ENCODE results near the gene ZPBP.
"Not testable (repeated sequence)": the region's sequence is repeated elsewhere in the genome, so short reads cannot be mapped to it uniquely, and the experiment has no call there.

ZPBP gene, protein sequence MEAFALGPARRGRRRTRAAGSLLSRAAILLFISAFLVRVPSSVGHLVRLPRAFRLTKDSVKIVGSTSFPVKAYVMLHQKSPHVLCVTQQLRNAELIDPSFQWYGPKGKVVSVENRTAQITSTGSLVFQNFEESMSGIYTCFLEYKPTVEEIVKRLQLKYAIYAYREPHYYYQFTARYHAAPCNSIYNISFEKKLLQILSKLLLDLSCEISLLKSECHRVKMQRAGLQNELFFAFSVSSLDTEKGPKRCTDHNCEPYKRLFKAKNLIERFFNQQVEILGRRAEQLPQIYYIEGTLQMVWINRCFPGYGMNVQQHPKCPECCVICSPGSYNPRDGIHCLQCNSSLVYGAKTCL

DNA sequence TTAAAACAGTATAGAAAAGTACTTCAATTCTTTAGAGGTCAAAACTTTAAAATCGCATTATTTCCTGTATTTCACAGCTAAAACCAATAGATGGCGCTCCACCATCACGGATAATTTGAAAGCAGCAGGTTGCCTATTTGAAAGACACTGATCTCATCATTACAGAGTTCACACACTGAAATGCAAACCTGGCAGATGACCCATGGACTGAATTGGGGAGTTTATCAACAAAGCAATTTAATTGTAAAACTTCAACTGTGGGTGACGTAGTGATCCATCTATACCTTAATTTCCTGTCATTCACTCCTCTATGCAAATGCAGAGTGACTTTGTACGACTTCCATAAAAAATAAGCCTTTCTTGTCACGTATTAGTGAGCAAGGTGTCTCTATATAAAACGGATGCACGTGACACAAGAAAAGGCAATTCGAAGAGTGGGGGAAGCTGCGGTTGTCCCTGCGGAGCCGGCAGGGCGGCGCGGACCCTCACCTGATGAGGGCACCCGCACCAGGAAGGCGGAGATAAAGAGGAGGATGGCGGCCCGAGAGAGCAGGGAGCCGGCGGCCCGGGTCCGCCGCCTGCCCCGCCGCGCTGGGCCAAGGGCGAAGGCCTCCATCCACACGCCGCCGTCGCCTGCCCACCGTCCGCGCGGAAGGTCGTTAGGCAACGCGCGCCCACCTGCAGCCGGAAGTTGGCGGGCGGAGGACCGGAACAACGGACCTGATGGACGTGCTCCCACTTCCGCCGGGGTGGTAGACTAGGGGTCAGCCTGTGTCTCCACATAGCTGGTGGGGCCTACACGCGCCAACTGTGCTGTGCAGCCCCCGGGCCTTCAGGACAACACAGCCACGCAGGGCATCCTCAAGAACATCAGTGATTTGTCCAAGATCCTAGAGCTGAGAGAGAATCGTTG is at the start of gene ZPBP:
Gene ZPBP (minus strand): TSS at position 668 of the 913 bp plus-strand sequence. CDS start 52 bp downstream, at position 616.
- DNase-seq: peak; percentile 67

DNA sequence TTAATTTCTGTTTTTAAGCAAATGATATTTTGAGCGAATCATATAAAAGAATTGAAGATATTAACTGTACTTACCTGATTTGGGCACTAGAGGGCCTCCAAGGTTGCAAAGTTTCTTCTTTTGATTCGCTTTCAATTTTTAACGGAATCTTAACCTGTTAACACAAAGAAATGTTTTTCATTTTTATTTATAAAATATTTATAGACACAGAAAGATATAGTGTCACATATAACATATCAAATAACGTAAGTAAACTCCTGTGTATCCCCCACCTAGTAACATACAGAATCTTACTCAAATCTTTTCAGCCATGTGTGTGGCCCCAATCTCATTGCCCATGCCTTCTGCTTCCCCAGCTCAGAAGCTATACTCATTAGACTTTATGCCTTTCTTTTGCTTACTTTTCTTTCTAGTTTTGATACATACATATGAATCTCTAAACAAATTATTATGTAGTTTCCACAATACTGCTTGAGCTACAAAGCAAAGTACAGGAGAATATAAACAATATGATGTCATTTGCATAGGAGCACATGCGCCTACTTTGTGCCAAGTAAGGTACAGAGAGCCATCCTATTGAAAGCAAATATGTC is 49.5 kb upstream of the ZPBP start:
- DNase-seq: no peak

- DNase-seq: no peak
These were observed 48.8 kb upstream of the ZPBP start for GRCh38 chr7:50141854-50142253.

GRCh38 chr7:50141131-50141530 is 48.1 kb upstream of the ZPBP start:
- DNase-seq: no peak

GRCh38 chr7:50140688-50141087 is 47.6 kb upstream of the ZPBP start:
- DNase-seq: no peak

GRCh38 chr7:50138101-50138500 is 45.1 kb upstream of the ZPBP start:
- DNase-seq: no peak

GRCh38 chr7:50125766-50126165 is 32.7 kb upstream of the ZPBP start:
- no peak for DNase-seq

DNA sequence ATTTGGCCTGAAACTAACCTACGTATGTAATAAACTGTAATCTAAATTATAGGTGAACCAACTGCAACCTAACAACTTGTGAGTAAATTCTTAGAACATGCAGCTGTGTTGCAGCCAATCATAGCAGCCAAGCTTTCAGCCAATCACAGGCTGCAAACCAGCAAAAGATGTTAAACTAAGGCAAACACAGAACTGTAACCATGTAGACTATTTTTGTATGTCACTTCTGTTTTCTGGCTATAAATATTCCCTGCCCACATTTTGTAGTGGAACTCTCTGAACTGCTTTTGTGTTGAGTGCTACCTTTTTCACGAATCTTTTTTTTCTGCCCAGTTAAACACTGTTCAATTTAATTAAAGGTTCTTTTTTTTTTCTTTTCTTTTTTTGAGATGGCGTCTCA is 28.2 kb upstream of the ZPBP start:
- no peak for DNase-seq

- peak; percentile 24 for DNase-seq
These were observed 27.0 kb upstream of the ZPBP start for GRCh38 chr7:50119815-50120637.

DNA sequence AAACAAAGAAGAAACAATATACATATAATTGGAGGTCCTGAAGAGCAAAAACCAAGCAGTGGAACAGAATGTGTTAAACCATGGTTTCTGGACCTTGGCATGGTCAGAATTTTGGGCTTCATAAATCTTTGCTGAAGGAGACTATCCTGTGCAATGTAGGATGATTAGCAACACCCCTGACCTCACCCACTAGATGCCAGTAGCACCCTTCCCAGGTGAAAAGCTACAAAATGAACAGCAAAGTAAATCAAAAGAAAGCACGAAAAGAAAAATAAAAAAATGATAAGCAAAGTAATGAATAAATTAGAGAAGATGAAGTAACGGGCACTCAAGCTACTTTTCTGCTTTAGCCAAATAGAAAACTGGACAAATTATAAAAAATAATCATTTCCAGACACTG is 19.2 kb upstream of the ZPBP start:
- no peak for DNase-seq

DNA sequence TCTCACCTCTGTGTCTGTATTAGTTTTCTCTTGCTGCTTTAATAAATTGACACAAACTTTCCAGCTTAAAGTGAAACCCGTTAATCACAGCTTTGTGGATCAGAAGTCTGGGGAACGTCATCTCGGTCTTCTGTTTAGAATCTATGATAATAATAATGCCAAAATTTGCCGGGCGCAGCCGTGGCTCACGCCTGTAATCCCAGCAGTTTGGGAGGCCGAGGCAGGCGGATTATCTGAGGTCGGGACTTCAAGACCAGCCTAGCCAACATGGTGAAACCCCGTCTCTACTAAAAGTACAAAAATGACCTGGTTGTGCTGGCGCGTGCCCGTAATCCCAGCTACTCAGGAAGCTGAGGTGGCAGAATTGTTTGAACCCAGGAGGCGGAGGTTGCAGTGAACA is 8.8 kb upstream of the ZPBP start:
- no peak for DNase-seq

DNA sequence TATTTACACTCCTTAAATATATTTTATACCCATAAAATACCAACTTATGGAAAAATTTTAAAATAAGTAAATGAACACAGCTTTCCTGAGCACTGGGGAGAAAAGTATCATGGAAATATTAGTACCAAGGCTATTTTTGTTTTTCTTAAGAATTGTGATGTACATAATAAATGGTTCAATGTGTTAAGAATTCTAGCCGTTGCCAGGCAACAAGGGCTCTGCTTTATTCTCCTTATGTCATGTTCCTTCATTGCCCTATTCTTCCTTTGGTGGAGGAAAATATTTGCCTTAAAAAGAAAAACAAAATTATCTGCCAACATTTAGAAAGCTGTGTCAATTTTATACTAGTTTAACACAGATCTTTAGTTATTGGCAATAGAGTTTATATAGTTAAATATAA is 2.6 kb upstream of the ZPBP start:
- no peak for DNase-seq

DNA sequence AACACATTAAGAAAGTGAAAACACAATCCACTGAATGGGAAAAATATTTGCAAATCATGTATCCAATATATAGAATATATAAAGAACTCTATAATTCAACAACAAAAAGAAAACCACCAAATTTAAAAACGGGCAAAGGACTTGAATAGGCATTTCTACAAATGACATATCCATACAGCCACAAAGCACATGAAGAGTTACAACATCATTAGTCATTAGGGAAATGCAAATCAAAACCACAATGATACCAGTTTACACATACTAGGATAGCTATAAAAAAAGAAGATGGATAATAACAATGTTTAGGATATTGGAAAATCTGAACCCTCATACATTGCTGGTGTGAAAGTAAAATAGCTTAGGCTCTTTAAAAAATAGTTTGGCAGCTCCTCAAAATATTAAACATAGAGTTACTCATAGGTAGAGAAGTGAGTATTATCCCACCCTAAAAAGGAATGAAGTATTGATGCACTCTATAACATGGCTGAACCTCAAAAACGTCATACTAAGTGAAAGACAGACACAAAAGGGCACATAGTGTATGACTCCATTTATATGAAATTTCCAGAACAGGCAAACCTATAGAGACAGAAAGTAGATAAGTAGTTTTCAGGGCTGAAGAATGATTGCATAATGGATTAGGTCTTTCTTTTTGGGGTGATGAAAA is 4.5 kb downstream of the ZPBP start:
- DNase-seq: no peak

- DNase-seq: no peak
These were observed 7.7 kb downstream of the ZPBP start for GRCh38 chr7:50085344-50085743.

DNA sequence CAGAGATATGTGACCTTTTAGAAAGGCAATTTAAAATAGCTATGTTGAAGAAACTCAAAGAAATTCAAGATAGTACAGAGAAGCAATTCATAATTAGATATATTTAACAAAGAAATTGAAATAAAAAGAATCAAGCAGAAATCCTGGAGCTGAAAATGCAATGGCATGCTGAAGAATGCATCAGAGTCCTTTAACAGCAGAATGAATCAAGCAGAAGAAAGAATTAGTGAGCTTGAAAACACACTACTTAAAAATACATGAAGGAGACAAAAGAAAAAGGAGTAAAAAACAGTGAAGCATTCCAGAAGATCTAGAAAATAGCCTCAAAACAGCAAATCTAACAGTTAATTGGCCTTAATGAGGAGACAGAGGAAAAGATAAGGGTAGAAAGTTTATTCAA is 20.0 kb downstream of the ZPBP start:
- DNase-seq: no peak

DNA sequence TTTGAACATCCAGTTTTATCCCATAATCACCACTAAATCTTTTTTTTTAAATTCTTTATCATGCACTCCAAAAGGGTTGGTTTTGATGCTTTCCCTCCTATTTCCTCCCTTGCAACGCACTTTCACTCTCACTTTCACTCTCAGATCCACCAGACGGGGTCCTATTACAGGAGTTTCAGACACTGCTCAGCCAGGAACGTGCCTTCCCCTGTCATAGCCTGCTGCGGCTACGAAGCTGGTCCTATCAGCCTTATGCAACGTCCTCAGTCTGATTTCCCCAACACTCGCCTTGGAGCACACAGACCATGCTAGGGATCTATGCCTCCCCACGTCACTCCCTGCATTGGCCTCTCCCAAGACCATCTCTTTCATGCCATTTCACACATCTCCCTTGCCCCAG is 23.4 kb downstream of the ZPBP start:
- peak; percentile 11 for DNase-seq

DNA sequence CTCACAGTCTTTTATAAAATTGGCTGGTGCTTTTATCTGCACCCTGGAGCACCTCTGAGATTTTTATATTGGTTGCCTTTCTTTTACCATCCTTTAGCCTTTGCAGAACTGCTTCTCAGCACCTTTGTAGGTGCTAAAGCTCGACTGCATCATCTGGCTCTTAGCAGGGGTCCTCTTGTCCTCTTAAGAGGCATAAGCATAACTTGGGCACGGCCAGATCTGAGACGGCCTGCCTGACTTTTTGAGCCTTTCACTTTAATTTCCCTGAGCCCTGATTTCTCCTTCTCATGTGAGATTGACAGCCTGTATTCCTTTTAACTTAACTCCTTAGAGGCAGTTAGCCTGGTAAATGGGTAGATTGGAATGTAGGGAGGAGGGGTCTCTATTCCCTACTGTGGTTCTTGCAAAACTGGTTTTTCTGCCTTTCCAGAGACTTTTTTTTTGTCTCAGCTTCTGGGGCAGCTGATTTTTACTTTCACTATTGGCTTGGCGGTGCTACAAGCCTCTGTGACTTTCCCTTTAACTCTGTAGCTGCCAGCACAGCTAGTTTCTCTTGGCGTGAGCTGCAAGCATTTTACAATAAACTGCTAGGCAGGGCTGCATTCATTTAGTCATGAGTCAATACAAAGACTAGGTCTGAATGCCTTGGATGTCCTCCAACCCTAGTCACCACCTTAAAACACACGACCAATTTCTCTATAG is 24.0 kb downstream of the ZPBP start:
- no peak for DNase-seq

DNA sequence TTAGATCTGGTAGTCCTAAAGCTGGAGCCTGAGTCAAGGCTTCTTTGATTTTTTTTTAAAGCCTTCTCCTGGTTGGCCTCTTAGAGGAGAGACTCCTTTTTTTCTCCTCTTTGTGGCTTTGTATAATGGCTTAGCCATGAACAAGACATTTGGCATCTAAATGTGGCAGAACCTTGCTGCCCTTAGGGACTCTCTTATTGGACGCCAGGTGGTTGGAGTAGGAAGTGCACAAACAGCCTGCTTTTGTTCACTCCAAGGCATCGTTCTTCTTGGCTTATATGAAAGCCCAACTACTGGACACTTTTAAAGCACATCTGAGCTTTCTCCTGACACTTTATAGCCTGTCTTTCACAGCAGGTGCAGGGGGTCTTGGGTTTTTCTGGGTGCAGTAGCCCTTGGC is 25.0 kb downstream of the ZPBP start:
- DNase-seq: no peak

- no peak for DNase-seq
These were observed 30.1 kb downstream of the ZPBP start for GRCh38 chr7:50062951-50063350.

DNA sequence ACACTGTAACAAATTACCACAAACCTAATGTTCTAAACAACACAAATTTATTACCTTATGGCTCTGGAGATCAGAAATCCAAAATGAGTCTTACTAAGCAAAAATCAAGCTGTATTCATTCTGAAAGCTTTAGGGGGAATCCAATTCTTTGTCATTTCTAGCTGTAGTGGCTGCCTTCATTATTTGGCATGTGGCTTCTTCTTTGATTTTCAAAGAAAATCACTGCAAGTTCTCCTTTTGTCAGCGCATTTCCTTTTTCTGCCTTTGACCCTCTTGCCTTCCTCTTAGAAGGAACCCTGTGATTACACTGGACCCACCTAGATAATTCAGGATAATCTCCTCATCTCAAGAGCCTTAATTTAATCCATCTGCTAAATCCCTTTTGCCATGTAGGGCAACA is 36.9 kb downstream of the ZPBP start:
- DNase-seq: no peak

- DNase-seq: no peak
These were observed 45.3 kb downstream of the ZPBP start for GRCh38 chr7:50047716-50048115.

DNA sequence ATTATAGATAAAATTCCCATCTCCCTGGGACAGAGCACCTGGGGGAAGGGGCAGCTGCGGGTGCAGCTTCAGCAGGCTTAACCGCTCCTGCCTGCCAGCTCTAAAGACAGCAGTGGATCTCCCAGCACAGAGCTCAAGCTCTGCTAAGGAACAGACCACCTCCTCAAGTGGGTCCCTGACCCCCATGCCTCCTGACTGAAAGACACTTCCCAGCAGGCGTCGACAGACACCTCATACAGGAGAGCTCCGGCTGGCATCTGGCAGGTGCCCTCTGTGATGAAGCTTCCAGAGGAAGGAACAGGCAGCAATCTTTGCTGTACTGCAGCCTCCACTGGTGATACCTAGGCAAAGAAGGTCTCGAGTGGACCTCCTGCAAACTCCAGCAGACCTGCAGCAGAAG is 51.9 kb downstream of the ZPBP start:
- not testable (repeated sequence) for DNase-seq

Data from activated naive CD4-positive, alpha-beta T cell treated with Interleukin-2 at 50 U/mL for 16 hours (primary cell).